Gastrocnemius medialis (tissue), 4 donors: Measurements from ENCODE around the gene PGLYRP3.

Source experiments
- POLR2A ChIP-seq, 2 donors: fragments of 450-650 bp; IDR thresholded peaks; one replicate each; pipeline ENCODE4 v1.6.1; 2017; ENCODE audit warnings: antibody characterized with exemption in 2 of 2, mild to moderate bottlenecking in 2 of 2, moderate library complexity in 2 of 2
- TF ChIP-seq, protein P1 (sequence below), 5 experiments: fragments of 450-650 bp in 3 of 5; fragments of 200-600 bp in 2 of 5; sonication (generic) in 2 of 5; IDR thresholded peaks in 4 of 5; conservative IDR thresholded peaks in 1 of 5; 1 replicate in 4 of 5; 2 replicates in 1 of 5; pipeline ENCODE4 v1.5.1; 2016 to 2019; ENCODE audit warnings: antibody characterized with exemption in 5 of 5, mild to moderate bottlenecking in 3 of 5, moderate library complexity in 3 of 5

DNA sequence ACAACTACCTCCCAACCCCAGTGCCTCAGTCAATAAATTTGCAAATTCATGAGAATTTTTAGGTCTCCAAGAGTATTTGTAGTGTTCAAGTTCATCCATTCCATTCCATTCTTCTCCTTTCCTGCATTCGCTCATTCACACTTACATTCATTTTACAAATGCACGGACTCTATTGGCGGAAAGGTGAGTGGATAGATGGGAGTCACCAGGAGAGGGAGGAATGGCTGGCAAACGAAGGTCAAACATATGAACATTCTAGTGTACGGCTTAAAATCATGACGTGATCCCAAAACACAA lies 50.7 kb downstream of the PGLYRP3 start:
- TF ChIP-seq, protein P1, sequence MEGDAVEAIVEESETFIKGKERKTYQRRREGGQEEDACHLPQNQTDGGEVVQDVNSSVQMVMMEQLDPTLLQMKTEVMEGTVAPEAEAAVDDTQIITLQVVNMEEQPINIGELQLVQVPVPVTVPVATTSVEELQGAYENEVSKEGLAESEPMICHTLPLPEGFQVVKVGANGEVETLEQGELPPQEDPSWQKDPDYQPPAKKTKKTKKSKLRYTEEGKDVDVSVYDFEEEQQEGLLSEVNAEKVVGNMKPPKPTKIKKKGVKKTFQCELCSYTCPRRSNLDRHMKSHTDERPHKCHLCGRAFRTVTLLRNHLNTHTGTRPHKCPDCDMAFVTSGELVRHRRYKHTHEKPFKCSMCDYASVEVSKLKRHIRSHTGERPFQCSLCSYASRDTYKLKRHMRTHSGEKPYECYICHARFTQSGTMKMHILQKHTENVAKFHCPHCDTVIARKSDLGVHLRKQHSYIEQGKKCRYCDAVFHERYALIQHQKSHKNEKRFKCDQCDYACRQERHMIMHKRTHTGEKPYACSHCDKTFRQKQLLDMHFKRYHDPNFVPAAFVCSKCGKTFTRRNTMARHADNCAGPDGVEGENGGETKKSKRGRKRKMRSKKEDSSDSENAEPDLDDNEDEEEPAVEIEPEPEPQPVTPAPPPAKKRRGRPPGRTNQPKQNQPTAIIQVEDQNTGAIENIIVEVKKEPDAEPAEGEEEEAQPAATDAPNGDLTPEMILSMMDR (IDR thresholded peaks at IDR 0.05 in 4 of 5, conservative IDR thresholded peaks at IDR 0.05 in 1 of 5), result no peak
- no peak for TF ChIP-seq POLR2A (IDR thresholded peaks at IDR 0.05)
